Activated CD4-positive, alpha-beta T cell treated with anti-CD3 and anti-CD28 coated beads, Interleukin-2, amount 50 U/mL, for 4 hours (primary cell): ENCODE measurements around the gene PDXK.

Experiments
- DNase-seq, 2 experiments: peaks; one replicate each; pipeline ENCODE4 v3.0.0-alpha.2; 2020

PDXK gene

DNA sequence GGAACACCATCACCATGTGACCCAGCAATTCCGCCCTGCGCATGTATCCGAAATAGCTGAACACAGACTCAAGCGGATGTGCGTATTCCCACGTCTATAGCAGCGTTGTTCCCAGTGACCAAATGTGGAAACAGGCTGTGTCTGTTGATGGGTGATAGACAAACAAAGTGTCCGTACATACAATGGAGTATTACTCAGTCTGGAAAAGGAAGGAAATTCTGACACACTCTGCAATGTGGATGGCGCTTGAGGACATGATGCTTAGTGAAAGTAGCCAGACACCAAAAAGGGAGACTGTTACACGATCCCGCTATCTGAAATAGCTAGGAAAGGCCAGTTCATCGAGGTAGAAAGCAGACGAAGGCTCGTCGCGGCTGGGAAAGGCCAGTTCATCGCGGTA is 25.8 kb downstream of the PDXK start:
- no peak for DNase-seq

DNA sequence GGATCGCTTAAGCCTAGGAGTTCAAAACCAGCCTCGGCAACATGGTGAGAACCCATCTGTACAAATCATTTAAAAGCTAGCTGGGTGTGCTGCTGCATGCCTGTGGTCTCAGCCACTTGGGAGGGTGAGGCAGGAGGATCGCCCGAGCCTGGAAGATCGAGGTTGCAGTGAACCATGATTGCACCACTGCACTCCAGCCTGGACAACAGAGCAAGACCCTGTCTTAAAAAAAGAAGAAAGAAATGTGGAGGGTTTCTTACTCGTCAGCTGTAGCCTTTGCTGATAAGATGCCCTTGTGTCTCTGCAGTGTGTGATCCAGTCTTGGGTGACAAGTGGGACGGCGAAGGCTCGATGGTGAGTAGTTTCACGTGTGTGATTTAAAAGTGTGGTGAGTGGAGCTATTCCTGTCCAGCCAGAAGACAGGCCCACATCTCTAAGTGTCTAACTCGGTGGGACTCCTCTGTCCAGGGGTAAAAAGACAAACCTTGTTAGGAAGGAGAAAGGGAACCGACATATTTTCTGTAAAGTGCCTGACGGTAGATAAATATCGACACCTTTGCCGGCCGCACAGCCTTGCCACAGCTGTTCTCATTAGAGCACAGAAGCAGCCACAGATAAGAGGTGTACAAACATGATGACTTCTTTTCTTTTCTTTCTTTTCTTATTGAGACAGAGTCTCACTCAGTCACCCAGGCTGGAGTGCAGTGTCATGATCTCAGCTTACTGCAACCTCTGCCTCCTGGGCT is 27.0 kb downstream of the PDXK start:
- no peak for DNase-seq

DNA sequence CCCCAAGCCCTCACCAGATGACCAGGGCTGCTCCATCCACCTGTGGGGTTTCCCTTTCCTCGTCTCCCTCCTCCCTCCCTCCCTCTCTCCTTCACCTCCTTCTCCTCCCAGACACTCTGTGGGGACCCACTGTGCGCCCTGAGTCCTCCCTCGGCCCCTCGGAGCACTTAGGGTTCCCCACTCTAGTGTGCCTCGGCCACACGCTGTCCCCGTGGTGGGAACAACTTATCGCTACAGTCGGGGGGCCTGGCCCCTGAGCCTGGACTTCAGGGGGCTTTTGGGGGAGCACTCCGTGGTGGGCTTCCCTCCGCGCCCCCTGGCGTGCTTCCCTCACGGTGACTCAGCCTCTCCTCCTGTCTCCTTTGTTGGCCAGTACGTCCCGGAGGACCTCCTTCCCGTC is 29.7 kb downstream of the PDXK start:
- no peak for DNase-seq

DNA sequence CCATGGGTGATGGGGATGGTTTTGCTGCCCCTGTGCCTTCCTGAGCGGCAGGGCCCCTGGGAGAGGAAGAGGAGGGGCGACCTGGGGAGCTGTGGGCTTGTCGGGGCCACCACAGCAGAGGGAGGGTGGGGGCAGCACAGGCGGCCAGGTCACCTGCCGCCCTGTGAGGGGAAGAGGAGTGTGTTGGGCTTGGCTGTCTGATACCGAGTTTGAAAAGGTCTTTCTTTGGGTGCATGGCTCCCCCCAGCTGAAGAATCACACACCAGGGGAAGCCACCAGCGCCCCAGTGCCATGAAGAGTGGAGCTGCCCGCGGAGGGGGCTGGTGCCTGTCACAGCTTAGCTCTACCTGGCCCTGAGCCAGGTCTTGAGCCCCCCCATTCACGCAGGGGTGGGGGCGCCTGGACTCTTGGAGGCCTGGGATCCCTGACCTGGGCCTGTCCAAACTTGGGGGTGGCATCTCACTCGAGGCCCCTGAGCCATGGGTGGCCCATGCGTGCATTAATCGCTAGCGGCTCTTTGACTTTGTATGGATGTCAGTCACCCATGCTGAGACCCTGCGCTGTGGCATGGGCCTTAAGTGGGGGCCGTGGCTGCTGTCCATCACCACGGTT is 30.8 kb downstream of the PDXK start:
- no peak for DNase-seq

DNA sequence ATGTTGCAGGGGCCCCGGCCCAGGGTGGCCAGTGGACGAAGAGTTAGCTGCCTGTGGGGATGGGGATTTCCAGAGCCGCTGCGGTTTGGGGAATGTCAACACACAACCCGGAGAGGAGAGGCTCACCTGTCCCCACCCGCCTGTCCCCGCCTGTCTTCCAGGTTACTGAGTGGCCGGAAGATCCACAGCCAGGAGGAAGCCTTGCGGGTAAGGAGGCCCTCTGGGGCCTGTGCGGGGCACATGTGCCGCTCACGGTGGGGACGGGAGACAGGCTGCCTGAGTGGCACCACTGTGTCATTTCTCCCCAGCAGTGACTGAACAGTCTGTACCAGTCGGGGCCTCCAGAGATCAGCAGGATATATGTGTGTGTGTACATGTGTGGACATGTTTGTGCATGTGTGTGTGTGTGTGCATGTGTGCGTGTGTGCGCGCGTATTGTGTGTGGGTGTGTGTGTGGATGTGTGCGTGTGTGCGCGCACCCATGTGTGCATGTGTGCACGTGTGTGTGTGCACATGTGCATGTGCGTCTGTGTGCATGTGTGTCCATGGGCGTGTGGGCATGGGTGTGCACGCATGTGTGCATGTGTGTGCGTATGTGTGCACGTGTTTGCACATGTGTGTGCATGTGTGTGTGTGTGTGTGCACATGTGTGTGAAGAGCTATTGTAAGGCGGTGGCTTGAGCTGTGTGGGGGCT is 31.6 kb downstream of the PDXK start:
- no peak for DNase-seq

DNA sequence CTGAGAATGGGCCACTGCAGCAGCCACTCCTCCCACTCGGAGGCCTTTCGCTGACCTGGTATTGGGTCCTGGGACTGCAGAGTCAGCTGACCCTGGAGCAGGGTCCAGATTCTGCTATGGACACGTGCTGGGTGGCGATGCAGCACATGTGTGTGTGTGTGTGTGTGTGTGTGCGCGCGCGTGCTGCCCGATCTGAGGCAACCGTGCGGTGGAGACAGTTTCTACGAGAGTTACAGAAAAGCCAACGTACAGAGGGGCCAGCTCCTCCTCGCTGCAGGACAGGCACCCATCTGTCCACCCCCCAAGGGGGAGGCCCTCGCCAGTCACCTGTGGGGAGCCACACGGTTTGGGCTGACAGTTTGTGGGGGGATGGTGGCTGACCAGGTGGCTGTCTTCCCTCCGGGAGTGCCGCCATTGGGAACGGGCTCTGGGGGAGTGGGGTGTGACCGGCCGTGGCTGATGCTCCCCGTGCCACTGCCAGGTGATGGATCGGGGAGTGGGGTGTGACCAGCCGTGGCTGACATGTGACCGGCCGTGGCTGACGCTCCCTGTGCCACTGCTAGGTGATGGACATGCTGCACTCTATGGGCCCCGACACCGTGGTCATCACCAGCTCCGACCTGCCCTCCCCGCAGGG is 33.1 kb downstream of the PDXK start:
- DNase-seq = no peak

DNA sequence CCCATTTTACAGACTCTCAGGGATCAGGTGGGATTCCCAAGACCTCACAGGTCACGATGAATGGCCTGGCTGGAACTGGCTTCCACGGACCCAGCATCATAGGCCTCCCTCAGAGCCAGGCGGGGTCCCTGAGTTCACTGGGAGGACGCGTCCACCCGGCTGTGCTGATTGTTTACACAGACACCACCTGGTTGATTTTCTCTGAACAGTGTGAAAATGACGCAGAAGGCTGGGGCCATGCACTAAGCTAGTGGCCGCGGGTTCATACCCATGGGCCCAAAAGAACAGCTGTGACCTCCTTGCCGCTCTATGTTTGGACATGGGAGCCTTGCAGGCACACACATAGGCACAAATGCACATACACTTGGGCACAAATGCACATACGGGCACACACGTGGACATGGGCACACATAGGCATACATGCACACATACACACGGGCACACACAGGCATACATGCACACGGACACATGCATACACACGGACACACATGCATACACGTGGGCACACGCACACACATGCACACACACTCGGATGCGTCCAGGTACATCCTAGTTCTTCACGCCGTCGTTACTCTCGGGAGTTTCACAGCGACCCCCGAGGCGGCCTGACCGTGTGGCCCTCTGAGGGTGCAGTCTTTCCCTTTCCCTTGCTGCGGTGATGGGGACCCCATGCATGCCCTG is 34.0 kb downstream of the PDXK start:
- DNase-seq = no peak

DNA sequence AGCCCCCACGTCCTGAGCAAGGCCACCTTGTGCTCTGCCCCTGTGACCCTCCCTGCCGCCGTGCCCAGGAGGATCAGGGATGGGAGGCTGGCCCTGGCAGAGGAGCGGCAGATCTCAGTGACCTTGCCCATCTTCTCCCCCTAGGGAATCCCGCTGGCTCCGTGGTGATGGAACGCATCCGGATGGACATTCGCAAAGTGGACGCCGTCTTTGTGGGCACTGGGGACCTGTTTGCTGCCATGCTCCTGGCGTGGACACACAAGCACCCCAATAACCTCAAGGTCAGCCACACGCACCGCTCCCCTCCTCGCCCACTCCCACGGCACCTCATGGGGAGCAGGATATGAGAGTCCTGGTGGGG is 34.5 kb downstream of the PDXK start:
- DNase-seq = no peak

DNA sequence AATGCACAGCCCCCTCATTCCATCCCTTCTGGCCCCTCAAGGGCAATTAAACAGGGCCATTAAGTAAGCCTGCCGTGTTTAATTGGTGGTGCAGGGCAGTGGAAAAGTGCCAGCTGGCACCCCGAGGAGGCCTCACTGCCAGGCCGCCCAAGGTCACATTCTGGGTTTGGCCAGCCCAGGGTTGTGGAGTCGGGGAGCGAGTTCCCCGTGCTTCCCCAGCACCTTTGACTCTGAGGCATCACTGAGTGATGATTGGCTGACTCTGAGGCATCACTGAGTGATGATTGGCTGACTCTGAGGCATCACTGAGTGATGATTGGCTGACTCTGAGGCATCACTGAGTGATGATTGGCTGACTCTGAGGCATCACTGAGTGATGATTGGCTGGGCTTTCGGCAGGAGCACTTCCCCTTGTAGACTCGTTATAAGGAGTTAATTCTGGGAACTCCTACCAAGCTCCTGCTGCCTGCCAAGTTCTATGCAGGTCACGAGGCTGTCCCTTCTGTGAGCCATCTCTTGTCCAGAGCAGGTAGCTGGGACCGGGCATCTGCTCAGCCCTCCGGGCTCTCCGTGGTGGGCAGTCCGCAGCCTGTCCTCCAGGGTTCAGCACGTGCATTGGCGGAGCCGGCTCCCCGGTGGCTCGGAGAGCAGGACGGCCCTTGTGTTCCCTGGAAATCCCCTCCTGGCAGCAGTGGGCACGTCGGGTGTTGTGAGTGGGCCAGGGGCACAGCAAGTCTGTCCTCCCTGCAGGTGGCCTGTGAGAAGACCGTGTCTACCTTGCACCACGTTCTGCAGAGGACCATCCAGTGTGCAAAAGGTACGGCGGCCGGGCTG is 36.2 kb downstream of the PDXK start:
- DNase-seq = no peak

DNA sequence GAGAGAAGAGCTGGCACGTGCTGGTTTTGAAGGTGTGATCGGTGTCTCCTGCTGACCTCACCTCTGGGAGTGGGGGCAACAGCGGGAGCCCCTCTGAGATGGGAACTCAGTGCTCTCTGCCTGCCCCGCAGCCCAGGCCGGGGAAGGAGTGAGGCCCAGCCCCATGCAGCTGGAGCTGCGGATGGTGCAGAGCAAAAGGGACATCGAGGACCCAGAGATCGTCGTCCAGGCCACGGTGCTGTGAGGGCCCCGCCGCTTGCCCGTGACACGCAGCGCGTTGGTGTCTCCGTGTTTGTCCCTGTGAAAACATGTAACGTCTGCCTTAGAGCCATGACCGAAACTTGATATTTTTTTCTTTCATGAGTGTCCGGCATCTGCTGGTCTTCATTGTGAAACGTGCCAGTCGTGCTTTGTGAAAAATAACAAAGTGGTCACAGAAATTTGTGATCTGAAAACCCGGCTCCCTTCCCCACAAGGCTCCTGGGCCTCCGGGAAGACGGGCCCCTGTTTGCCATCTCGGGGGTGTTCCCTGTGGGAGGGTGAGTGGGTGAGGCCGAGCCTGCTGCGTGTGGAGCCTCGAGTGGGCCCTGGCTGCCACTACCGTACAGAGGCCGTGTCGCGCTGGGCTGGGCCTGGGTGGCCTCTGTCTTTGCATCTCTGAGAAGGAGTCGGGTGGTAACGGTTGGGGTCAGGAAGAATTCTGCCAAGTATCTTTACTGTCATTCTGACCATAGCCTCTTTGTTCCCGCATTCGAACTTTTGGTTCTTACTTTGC is 37.1 kb downstream of the PDXK start:
- no peak for DNase-seq

DNA sequence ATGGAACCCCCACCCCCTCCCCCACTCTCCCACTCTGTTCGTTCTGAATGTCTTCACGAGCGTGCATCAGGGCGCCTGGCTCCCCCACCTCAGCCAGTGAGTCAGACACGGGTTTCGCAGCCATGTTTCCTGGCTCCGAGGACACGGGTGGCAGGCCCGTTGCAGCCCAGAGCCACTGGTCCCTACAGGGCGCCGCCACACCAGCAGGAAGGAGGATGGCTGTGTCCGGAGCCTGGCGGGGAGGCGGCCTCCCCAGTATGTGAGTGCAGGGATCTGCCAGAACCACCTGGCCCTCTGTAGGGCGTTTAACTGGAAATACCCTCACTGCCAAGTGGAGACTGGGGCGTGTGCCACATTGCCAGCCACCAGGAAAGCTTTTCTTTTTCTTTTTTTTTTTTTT is 38.7 kb downstream of the PDXK start:
- no peak for DNase-seq

DNA sequence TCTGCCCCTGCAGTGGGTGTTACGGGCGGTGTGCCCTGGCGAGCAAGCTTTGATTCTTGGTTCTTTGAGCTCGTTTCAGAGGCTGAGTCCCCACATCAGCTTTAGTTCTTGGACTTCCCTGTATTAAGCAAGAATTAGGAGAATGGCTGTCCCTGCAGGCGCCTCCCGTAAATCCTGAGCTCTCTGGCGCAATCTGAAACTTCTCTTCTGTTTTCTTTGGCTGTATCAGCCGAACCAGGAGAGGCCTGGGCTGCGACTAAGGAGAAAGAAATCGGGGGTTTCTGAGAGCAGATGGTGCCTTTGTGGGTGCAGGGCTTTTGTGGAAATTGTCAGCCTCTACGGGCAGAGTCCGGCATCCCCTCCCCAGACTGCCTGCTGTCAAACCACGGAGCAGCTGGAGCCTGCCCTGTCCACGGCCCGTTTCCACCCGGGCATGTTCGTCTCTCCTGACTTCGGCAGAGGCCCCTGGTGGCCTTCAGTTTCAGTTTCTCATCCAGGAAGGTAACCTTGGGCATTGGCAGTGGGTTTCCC is 39.2 kb downstream of the PDXK start:
- no peak for DNase-seq

DNA sequence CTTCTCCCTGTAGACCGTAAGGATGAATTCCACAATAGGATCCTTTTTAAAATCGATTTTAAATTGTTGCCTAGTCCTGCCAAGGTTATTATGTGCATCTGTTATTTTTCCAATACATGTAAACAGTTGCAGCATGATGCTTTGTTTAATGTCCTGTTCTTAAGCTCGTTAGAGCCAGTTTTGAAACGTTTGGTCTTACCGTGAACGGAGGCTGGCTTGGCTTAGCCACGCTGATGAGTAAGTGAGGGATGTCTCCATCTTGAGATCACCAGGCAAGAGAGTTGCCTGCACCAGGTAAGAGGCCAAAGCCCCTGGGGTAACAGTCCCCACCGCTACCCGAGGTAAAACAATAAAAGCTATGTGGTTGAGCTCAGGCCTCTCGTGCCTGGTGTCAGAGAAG is 39.9 kb downstream of the PDXK start:
- no peak for DNase-seq

DNA sequence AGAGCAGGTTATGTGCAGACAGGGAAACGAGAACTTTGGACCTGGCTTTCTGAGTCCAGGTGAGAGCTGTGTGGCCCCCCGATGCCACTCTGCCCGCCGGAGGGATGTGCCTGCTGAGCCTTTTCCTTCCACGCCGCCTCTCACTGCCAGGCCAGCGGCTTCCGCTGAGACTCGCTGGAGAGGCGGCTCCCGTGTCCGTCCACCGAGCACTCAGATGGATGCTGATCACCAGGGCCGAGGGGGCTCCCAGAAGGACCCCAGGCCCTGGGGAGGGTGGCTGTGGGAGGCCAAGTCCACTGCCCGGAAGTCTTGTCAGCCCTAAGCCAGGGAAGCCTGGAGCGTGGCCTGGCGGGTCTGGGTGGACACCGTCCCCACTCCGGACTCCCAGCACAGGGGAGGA is 40.7 kb downstream of the PDXK start:
- DNase-seq = no peak

DNA sequence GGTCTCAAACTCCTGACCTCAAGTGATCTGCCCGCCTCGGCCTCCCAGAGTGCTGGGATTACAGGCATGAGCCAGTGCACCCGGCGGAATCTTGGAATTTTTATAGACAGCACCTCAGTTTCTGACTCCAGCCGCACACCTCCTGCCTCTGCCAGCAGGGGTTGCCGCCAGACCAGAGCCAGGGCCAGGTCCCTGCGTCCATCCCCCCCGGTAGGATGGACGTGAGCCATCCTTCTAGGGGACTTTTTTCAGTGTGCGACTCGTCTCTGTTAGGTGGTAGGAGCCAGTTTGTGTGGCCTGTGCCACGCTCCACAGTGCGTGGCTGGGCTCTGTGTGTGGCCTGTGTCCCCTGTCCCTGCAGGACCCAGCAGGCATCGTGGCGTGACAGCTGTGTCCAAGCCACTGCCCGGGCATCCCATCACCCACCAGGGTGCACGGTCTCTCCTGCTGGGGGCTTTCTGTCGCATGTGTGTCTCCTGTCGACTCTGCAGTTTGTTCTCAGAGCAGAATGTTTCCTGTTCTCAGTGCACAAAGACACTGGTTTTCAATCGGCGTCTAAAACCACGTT is 41.5 kb downstream of the PDXK start:
- DNase-seq = no peak

DNA sequence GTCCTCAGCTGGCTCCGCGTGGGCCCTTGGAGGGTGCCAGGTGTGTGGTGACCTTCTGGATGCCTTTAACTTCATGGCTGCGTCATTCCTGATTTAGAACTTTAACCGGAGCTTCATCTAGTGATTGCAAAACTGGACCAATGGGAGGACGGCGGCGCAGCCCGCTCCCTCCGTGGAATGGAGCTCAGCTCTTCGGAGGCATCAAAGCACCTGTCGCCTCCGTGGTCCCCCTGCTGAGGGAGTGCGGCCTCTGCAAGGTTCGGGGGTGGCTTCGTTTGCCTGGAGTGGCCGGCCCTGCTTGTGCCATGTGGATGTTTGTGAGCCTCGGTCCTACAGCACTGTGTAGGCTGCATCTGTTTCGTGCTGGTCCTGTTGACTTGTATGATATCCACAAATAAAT is 43.0 kb downstream of the PDXK start:
- no peak for DNase-seq

DNA sequence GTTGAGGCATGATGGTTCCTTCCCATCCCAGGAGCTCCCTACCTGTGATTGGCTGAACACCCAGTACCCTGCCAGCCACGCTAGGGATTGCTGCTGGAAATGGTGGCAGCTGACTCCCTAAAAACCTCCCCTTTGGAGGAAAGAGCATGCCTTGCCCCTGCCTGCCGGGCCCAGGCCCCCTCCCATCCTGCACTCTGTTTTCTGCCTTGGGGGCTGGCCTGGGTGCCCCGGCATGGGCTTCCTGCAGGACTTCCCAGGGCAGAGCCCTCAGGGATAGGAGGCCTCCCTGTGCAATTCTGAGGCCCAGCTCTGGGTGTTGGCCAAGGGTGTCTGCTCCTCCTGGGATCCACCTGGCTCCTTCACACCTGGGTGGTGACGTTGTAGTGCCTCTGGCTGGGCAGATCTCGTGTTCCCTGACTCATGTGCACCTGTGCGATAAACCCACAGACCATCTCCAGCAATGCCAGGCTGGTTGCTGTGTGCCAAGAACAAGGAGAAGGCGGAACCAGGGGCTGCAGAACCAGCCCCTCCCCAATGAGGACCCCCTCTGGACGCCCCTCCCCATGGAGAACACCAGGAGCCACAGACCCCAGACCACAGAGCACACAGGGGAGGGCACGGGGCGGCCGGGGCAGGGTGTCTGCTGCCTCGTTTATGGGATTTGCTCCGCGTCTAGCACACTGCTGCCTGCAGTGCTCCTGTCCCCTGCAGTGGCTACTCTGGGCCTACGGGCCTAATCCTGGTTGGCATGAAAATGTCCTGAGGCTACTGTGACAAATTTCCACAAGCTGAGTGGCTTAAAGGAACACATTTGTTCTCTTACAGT is 43.6 kb downstream of the PDXK start:
- no peak for DNase-seq

DNA sequence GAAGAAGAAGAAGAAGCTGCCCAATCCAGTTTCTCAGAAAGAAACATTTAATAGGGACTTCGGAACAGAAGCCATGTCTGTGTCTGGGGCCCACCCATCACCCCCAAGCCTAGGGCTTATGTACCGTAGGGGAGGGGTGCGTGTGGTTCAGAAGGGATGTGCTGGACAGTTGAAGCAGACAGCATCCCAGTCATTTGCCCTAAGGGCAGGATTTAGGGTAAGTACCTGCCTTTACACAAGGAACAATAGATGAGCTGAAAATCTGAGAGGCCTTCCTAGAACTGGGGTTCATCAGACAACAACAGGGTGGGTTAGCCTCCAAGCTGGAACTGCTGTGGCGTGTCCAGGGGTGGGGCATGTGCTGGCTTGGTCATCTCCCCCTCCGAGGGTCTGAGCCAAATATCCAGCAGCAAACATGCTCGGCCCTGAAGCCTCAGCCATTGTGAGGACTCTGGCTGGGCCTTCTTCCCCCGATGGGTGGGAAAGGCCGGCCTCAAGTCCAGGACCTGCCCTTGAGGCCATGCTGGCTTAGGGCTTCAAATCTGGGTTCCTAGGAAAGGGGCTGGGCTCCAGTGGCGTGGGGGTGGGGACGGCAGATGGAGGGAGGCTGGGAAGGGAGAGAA is 45.1 kb downstream of the PDXK start:
- DNase-seq = no peak
